RWPE2 (cell line): ENCODE results near the gene TRIM69.
A peak's percentile ranks its signal among the peaks of the same experiment; 100 is the strongest.

Experiments
- ATAC-seq: fragments of 200-7000 bp; cut with Tn5 transposase; 3 replicates; pipeline ENCODE4 v1.9.1; 2021; ENCODE audit warnings: low read depth
- DNase-seq: peaks from one replicate; pipeline ENCODE4 v3.0.0-alpha.2; 2020; ENCODE audit warnings: low spot score
- H3K27ac ChIP-seq: fragments of 450-650 bp; 2 replicates; pipeline ENCODE4 v1.5.1; 2017; ENCODE audit warnings: mild to moderate bottlenecking; ENCODE audit not compliant: poor library complexity, severe bottlenecking
- H3K27me3 ChIP-seq: fragments of 250-450 bp; sonication (Bioruptor Pico); 2 replicates; pipeline ENCODE4 v1.5.1; 2021; ENCODE audit warnings: mild to moderate bottlenecking, moderate library complexity; ENCODE audit not compliant: insufficient read depth, poor library complexity, severe bottlenecking
- H3K36me3 ChIP-seq: fragments of 250-450 bp; sonication (Bioruptor Pico); 2 replicates; pipeline ENCODE4 v1.5.1; 2020; ENCODE audit warnings: low read depth, mild to moderate bottlenecking, moderate library complexity
- H3K4me1 ChIP-seq: fragments of 250-450 bp; sonication (Bioruptor Pico); 2 replicates; pipeline ENCODE4 v1.5.1; 2021; ENCODE audit warnings: mild to moderate bottlenecking, moderate library complexity; ENCODE audit not compliant: insufficient read depth, poor library complexity, severe bottlenecking
- H3K4me3 ChIP-seq: fragments of 250-450 bp; sonication (Bioruptor Pico); 2 replicates; pipeline ENCODE4 v1.5.1; 2021; ENCODE audit warnings: mild to moderate bottlenecking, moderate library complexity; ENCODE audit not compliant: severe bottlenecking
- H3K9me3 ChIP-seq: fragments of 250-450 bp; sonication (Bioruptor Pico); 2 replicates; pipeline ENCODE4 v1.5.1; 2021; ENCODE audit warnings: mild to moderate bottlenecking, moderate library complexity; ENCODE audit not compliant: severe bottlenecking
- TF ChIP-seq, protein P1 (sequence below): fragments of 450-650 bp; IDR thresholded peaks from one replicate; pipeline ENCODE4 v1.5.1; 2017; ENCODE audit warnings: mild to moderate bottlenecking, moderate library complexity; ENCODE audit not compliant: poor library complexity, severe bottlenecking

Gene TRIM69

DNA sequence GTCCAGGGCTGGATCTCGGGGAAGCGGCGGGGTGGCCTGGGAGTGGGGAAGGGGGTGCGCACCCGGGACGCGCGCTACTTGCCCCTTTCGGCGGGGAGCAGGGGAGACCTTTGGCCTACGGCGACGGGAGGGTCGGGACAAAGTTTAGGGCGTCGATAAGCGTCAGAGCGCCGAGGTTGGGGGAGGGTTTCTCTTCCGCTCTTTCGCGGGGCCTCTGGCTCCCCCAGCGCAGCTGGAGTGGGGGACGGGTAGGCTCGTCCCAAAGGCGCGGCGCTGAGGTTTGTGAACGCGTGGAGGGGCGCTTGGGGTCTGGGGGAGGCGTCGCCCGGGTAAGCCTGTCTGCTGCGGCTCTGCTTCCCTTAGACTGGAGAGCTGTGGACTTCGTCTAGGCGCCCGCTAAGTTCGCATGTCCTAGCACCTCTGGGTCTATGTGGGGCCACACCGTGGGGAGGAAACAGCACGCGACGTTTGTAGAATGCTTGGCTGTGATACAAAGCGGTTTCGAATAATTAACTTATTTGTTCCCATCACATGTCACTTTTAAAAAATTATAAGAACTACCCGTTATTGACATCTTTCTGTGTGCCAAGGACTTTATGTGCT is 24.5 kb upstream of the TRIM69 start:
- Histone ChIP-seq H3K36me3 (peaks cover 34% of the 10 kb centered on the region), H3K27ac (peak overlapping the region; percentile 58), H3K4me3 (peak overlapping the region; percentile 89), H3K9me3 (no peaks in the 10 kb centered on the region), H3K27me3 (no peaks in the 10 kb centered on the region), H3K4me1 (peaks cover 10% of the 10 kb centered on the region)
- ATAC-seq (peak; percentile 26), DNase-seq (no peak)
- TF ChIP-seq, protein P1, sequence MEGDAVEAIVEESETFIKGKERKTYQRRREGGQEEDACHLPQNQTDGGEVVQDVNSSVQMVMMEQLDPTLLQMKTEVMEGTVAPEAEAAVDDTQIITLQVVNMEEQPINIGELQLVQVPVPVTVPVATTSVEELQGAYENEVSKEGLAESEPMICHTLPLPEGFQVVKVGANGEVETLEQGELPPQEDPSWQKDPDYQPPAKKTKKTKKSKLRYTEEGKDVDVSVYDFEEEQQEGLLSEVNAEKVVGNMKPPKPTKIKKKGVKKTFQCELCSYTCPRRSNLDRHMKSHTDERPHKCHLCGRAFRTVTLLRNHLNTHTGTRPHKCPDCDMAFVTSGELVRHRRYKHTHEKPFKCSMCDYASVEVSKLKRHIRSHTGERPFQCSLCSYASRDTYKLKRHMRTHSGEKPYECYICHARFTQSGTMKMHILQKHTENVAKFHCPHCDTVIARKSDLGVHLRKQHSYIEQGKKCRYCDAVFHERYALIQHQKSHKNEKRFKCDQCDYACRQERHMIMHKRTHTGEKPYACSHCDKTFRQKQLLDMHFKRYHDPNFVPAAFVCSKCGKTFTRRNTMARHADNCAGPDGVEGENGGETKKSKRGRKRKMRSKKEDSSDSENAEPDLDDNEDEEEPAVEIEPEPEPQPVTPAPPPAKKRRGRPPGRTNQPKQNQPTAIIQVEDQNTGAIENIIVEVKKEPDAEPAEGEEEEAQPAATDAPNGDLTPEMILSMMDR, result no peak

DNA sequence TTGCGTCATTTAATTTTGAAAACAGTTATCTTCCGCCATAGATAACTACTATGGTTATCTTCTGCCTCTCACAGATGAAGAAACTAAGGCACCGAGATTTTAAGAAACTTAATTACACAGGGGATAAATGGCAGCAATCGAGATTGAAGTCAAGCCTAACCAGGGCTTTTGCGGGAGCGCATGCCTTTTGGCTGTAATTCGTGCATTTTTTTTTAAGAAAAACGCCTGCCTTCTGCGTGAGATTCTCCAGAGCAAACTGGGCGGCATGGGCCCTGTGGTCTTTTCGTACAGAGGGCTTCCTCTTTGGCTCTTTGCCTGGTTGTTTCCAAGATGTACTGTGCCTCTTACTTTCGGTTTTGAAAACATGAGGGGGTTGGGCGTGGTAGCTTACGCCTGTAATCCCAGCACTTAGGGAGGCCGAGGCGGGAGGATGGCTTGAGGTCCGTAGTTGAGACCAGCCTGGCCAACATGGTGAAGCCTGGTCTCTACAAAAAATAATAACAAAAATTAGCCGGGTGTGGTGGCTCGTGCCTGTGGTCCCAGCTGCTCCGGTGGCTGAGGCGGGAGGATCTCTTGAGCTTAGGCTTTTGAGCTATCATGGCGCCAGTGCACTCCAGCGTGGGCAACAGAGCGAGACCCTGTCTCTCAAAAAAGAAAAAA is 23.9 kb upstream of the TRIM69 start:
- Histone ChIP-seq H3K4me1 (peaks cover 6% of the 10 kb centered on the region), H3K36me3 (peaks cover 40% of the 10 kb centered on the region)

DNA sequence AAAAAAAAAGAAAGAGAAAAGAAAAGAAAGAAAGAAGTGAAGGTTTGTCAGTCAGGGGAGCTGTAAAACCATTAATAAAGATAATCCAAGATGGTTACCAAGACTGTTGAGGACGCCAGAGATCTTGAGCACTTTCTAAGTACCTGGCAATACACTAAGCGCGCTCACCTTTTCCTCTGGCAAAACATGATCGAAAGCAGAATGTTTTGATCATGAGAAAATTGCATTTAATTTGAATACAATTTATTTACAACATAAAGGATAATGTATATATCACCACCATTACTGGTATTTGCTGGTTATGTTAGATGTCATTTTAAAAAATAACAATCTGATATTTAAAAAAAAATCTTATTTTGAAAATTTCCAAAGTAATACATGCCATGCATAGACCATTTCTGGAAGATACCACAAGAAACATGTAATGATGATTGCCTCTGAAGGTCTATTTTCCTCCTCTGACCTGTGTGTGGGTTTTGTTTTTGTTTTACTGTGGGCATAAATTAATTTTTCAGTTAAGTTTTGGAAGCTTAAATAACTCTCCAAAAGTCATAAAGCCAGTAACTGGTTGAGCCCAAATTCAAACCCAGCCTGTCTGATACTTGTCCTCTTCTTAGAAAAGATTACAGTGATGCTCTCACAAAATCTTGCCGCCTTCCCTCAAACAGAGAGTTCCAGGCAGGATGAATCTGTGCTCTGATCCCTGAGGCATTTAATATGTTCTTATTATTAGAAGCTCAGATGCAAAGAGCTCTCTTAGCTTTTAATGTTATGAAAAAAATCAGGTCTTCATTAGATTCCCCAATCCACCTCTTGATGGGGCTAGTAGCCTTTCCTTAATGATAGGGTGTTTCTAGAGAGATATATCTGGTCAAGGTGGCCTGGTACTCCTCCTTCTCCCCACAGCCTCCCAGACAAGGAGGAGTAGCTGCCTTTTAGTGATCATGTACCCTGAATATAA is 23.0 kb upstream of the TRIM69 start:
- ATAC-seq, result no peak
- H3K4me3 ChIP-seq, result peak overlapping the region; percentile 89
- no peak for DNase-seq

More for the DNA sequence above, 23.9 kb upstream of the TRIM69 start:
- Histone ChIP-seq H3K4me3 (peak overlapping the region; percentile 89), H3K27ac (peak overlapping the region; percentile 58), H3K9me3 (no peaks in the 10 kb centered on the region), H3K27me3 (no peaks in the 10 kb centered on the region)
- ATAC-seq (peak; percentile 26), DNase-seq (no peak)
- TF ChIP-seq, protein P1, result no peak

DNA sequence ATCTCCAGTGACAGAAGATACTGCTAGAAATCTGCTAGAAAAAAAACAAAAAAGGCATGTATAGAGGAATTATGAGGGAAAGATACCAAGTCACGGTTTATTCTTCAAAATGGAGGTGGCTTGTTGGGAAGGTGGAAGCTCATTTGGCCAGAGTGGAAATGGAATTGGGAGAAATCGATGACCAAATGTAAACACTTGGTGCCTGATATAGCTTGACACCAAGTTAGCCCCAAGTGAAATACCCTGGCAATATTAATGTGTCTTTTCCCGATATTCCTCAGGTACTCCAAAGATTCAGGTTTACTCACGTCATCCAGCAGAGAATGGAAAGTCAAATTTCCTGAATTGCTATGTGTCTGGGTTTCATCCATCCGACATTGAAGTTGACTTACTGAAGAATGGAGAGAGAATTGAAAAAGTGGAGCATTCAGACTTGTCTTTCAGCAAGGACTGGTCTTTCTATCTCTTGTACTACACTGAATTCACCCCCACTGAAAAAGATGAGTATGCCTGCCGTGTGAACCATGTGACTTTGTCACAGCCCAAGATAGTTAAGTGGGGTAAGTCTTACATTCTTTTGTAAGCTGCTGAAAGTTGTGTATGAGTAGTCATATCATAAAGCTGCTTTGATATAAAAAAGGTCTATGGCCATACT is 21.1 kb upstream of the TRIM69 start:
- Histone ChIP-seq H3K4me3 (no peak overlapping the region), H3K27me3 (no peaks in the 10 kb centered on the region), H3K9me3 (no peaks in the 10 kb centered on the region), H3K4me1 (peaks cover 6% of the 10 kb centered on the region), H3K36me3 (peaks cover 56% of the 10 kb centered on the region), H3K27ac (no peak overlapping the region)
- no peak for ATAC-seq
- DNase-seq, result no peak
- TF ChIP-seq, protein P1, result no peak

More for the DNA sequence above, 23.0 kb upstream of the TRIM69 start:
- H3K4me1 ChIP-seq, result peaks cover 6% of the 10 kb centered on the region
- no peaks in the 10 kb centered on the region for H3K9me3 ChIP-seq
- H3K27me3 ChIP-seq, result no peaks in the 10 kb centered on the region
- TF ChIP-seq, protein P1, result peak; percentile 65
- peak overlapping the region; percentile 58 for H3K27ac ChIP-seq
- H3K36me3 ChIP-seq, result peaks cover 47% of the 10 kb centered on the region
